ENCODE measurements around the gene PARP1. TPM values are rescaled to one million over a fixed set of nuclear protein-coding genes. Genes with fewer than 3 reads are reported as not detected.

Gene PARP1
- total RNA-seq, 1 donor from 2014 or later = 237 TPM

- Histone ChIP-seq H3K27me3 (no peaks in the 10 kb centered on the region), H3K4me1 (no peaks in the 10 kb centered on the region), H4K20me1 (ENCODE audit: low read depth) (peaks cover 8% of the 10 kb centered on the region), H3F3A (ENCODE audit: low read depth) (no peaks in the 10 kb centered on the region), H3K9me3 (ENCODE audit: low read depth) (no peaks in the 10 kb centered on the region), H3K27ac (no peak overlapping the region), H3K9ac (no peak overlapping the region), H3K79me2 (ENCODE audit: low read depth) (no peaks in the 10 kb centered on the region), H3K36me3 (peaks cover 12% of the 10 kb centered on the region), H3K4me3 (no peak overlapping the region), H2AFZ (replicated peaks) (no peak overlapping the region), H3K4me2 (no peak overlapping the region)
- TF ChIP-seq CTCF (IDR thresholded peaks at IDR 0.05) (no peak), EZH2phosphoT487 (IDR thresholded peaks at IDR 0.05) (no peak), EZH2 (IDR thresholded peaks at IDR 0.05) (no peak)
- no peak overlapping the region for H3K4me3 Mint-ChIP-seq
- no peaks in the 10 kb centered on the region for H3K9me3 Mint-ChIP-seq
- no peak for DNase-seq (ENCODE audit: low spot score)
- H3K27me3 Mint-ChIP-seq (ENCODE audit: insufficient read depth, low read depth) = no peaks in the 10 kb centered on the region
- no peak overlapping the region for H3K27ac Mint-ChIP-seq
- H3K36me3 Mint-ChIP-seq = peaks cover 44% of the 10 kb centered on the region
- H3K4me1 Mint-ChIP-seq = no peaks in the 10 kb centered on the region
Observed at GRCh38 chr1:226384040-226384439, 23.9 kb downstream of the PARP1 start.

- Mint-ChIP-seq H3K4me3 (no peak overlapping the region), H3K9me3 (no peaks in the 10 kb centered on the region), H3K27ac (no peak overlapping the region), H3K27me3 (ENCODE audit: insufficient read depth, low read depth) (no peaks in the 10 kb centered on the region), H3K36me3 (peaks cover 42% of the 10 kb centered on the region), H3K4me1 (no peaks in the 10 kb centered on the region)
- no peak for TF ChIP-seq EZH2 (IDR thresholded peaks at IDR 0.05)
- no peak for TF ChIP-seq CTCF (IDR thresholded peaks at IDR 0.05)
- TF ChIP-seq EZH2phosphoT487 (IDR thresholded peaks at IDR 0.05) = no peak
- Histone ChIP-seq H4K20me1 (ENCODE audit: low read depth) (peaks cover 8% of the 10 kb centered on the region), H2AFZ (replicated peaks) (no peak overlapping the region), H3K4me3 (no peak overlapping the region), H3K79me2 (ENCODE audit: low read depth) (no peaks in the 10 kb centered on the region), H3K4me1 (no peaks in the 10 kb centered on the region), H3K36me3 (peaks cover 14% of the 10 kb centered on the region), H3K9ac (no peak overlapping the region), H3K4me2 (no peak overlapping the region), H3K27ac (no peak overlapping the region), H3K9me3 (ENCODE audit: low read depth) (no peaks in the 10 kb centered on the region), H3F3A (ENCODE audit: low read depth) (no peaks in the 10 kb centered on the region), H3K27me3 (no peaks in the 10 kb centered on the region)
- DNase-seq (ENCODE audit: low spot score) = no peak
Observed at GRCh38 chr1:226382030-226382429, 25.9 kb downstream of the PARP1 start.

DNA sequence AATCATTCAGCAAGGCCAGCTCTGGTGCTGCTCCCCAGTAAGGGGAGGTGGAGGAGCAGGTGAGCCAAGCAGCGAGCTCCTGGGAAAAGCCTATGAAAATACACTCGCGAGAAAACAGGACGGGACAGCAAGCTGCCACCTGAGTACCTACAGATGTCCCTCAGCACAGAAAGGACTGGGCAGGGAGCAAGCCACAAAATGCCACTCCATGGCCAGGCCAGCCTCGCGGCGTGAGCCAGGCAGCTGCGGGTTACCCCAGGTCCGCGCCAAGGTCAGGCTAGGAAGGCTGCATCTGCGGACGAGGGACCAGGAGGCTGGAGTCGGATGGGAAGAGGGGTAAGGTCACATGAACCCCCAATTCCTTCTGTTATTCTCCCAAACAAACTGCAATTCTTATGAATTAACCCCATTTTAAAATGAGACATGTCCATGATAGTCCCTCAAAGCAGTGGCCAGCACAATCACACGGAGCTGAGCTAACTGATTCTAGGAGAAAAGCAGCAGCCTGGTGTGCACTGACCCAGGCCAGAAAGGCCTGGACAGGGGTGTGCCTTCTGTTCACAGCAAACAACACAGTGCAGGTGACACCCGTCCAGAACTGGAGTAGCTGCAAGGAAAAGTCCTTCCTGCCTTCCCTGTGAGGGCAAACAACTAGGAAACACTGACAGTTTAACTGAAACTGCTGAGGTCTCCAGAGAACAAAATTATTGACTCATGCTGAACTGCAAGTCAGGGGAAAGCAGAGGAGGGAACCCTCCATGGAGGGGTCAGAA is 26.5 kb downstream of the PARP1 start:
- DNase-seq (ENCODE audit: low spot score) = no peak
- H3K4me3 Mint-ChIP-seq = no peak overlapping the region
- peaks cover 8% of the 10 kb centered on the region for H4K20me1 ChIP-seq (ENCODE audit: low read depth)
- H3K9me3 Mint-ChIP-seq = no peaks in the 10 kb centered on the region
- no peak overlapping the region for H3K9ac ChIP-seq
- H3K4me3 ChIP-seq = no peak overlapping the region
- no peaks in the 10 kb centered on the region for H3F3A ChIP-seq (ENCODE audit: low read depth)
- H3K27me3 Mint-ChIP-seq (ENCODE audit: insufficient read depth, low read depth) = peaks cover 3% of the 10 kb centered on the region
- H3K4me1 Mint-ChIP-seq = no peaks in the 10 kb centered on the region
- no peak overlapping the region for H2AFZ ChIP-seq (replicated peaks)
- peaks cover 14% of the 10 kb centered on the region for H3K36me3 ChIP-seq
- peaks cover 47% of the 10 kb centered on the region for H3K36me3 Mint-ChIP-seq
- H3K4me2 ChIP-seq = no peak overlapping the region
- TF ChIP-seq EZH2 (IDR thresholded peaks at IDR 0.05) = no peak
- no peak overlapping the region for H3K27ac Mint-ChIP-seq
- no peak overlapping the region for H3K27ac ChIP-seq
- H3K9me3 ChIP-seq (ENCODE audit: low read depth) = no peaks in the 10 kb centered on the region
- H3K79me2 ChIP-seq (ENCODE audit: low read depth) = no peaks in the 10 kb centered on the region
- H3K4me1 ChIP-seq = no peaks in the 10 kb centered on the region
- H3K27me3 ChIP-seq = no peaks in the 10 kb centered on the region

- DNase-seq (ENCODE audit: low spot score) = no peak
- Mint-ChIP-seq H3K4me3 (no peak overlapping the region), H3K36me3 (peaks cover 50% of the 10 kb centered on the region), H3K9me3 (no peaks in the 10 kb centered on the region), H3K4me1 (no peaks in the 10 kb centered on the region), H3K27me3 (ENCODE audit: insufficient read depth, low read depth) (peaks cover 3% of the 10 kb centered on the region), H3K27ac (no peak overlapping the region)
- Histone ChIP-seq H2AFZ (replicated peaks) (no peak overlapping the region), H3K79me2 (ENCODE audit: low read depth) (no peaks in the 10 kb centered on the region), H3K27me3 (no peaks in the 10 kb centered on the region), H3K9me3 (ENCODE audit: low read depth) (no peaks in the 10 kb centered on the region), H3K27ac (no peak overlapping the region), H3K36me3 (peaks cover 14% of the 10 kb centered on the region), H4K20me1 (ENCODE audit: low read depth) (peaks cover 3% of the 10 kb centered on the region), H3K4me3 (no peak overlapping the region), H3K4me1 (no peaks in the 10 kb centered on the region), H3F3A (ENCODE audit: low read depth) (no peaks in the 10 kb centered on the region), H3K9ac (no peak overlapping the region), H3K4me2 (no peak overlapping the region)
- no peak for TF ChIP-seq CTCF (IDR thresholded peaks at IDR 0.05)
- no peak for TF ChIP-seq EZH2 (IDR thresholded peaks at IDR 0.05)
- no peak for TF ChIP-seq EZH2phosphoT487 (IDR thresholded peaks at IDR 0.05)
Observed at GRCh38 chr1:226378071-226378470, 29.8 kb downstream of the PARP1 start.

All from neural progenitor cell (in vitro differentiated cells).